Measurements from ENCODE around the gene EIF4B.

DNA sequence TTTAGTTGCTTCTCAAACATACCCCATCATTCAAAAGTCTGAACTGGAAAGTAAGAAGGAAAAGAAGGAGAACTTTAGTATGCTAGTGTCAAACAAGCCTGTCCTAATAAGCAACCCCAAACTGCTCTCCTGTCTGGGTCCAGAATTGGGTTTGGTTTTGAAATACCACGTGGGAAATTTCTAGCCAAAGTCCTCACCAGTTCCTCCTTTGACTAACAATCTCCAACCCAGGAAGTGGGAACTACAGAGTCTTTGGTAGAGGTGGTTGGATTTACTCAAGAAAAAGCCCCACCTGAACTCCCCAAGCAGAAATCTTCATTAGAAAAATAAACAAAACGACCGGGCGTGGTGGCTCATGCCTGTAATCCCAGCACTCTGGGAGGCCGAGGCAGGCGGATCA is 17.4 kb upstream of the EIF4B start:
- TF ChIP-seq, protein P1, sequence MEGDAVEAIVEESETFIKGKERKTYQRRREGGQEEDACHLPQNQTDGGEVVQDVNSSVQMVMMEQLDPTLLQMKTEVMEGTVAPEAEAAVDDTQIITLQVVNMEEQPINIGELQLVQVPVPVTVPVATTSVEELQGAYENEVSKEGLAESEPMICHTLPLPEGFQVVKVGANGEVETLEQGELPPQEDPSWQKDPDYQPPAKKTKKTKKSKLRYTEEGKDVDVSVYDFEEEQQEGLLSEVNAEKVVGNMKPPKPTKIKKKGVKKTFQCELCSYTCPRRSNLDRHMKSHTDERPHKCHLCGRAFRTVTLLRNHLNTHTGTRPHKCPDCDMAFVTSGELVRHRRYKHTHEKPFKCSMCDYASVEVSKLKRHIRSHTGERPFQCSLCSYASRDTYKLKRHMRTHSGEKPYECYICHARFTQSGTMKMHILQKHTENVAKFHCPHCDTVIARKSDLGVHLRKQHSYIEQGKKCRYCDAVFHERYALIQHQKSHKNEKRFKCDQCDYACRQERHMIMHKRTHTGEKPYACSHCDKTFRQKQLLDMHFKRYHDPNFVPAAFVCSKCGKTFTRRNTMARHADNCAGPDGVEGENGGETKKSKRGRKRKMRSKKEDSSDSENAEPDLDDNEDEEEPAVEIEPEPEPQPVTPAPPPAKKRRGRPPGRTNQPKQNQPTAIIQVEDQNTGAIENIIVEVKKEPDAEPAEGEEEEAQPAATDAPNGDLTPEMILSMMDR (IDR thresholded peaks at IDR 0.05) = no peak
- TF ChIP-seq POLR2A (IDR thresholded peaks at IDR 0.05) = no peak
